HG02610 (cell line): Measurements from ENCODE around the gene ERN1.

Experiments
- ATAC-seq: cut with Tn5 transposase; IDR thresholded peaks from one replicate; pipeline ENCODE4 v1.9.1; 2021; ENCODE audit warnings: mild to moderate bottlenecking, moderate library complexity; ENCODE audit not compliant: unreplicated experiment

Gene ERN1

GRCh38 chr17:64064331-64064730, 65.6 kb downstream of the ERN1 start:
- no peak for ATAC-seq

- ATAC-seq = no peak
These were observed 66.1 kb downstream of the ERN1 start for GRCh38 chr17:64063766-64064224.

- ATAC-seq = no peak
These were observed 66.9 kb downstream of the ERN1 start for GRCh38 chr17:64063088-64063487.

- peak; percentile 61 for ATAC-seq
These were observed 68.6 kb downstream of the ERN1 start for GRCh38 chr17:64061178-64061898.

GRCh38 chr17:64060331-64060730, 69.6 kb downstream of the ERN1 start:
- ATAC-seq = no peak

- ATAC-seq = no peak
These were observed 70.2 kb downstream of the ERN1 start for GRCh38 chr17:64059756-64060155.

- no peak for ATAC-seq
These were observed 71.3 kb downstream of the ERN1 start for GRCh38 chr17:64058621-64059020.

- ATAC-seq = no peak
These were observed 72.2 kb downstream of the ERN1 start for GRCh38 chr17:64057701-64058263.

GRCh38 chr17:64056269-64057005, 73.5 kb downstream of the ERN1 start:
- peak; percentile 56 for ATAC-seq

GRCh38 chr17:64055183-64056142, 74.5 kb downstream of the ERN1 start:
- ATAC-seq = no peak

- no peak for ATAC-seq
These were observed 75.6 kb downstream of the ERN1 start for GRCh38 chr17:64054304-64054703.

GRCh38 chr17:64053101-64053500, 76.8 kb downstream of the ERN1 start:
- no peak for ATAC-seq

GRCh38 chr17:64051153-64051552, 78.8 kb downstream of the ERN1 start:
- ATAC-seq = no peak

- no peak for ATAC-seq
These were observed 81.1 kb downstream of the ERN1 start for GRCh38 chr17:64048805-64049204.

GRCh38 chr17:64045176-64045575, 84.8 kb downstream of the ERN1 start:
- no peak for ATAC-seq

- ATAC-seq = no peak
These were observed 87.1 kb downstream of the ERN1 start for GRCh38 chr17:64042700-64043485.

- ATAC-seq = no peak
These were observed 88.0 kb downstream of the ERN1 start for GRCh38 chr17:64041912-64042311.

GRCh38 chr17:64040206-64040605, 89.7 kb downstream of the ERN1 start:
- no peak for ATAC-seq

GRCh38 chr17:64039106-64039400, 90.9 kb downstream of the ERN1 start:
- ATAC-seq = no peak
